K562 (cell line): Measurements from ENCODE around the gene PREX1.

ENCODE experiments used
- ATF7 ChIP-seq: fragments of 450-650 bp; IDR thresholded peaks from 2 replicates; pipeline ENCODE4 v1.7.1; 2014; ENCODE audit warnings: mild to moderate bottlenecking, moderate library complexity
- CTCF ChIP-seq, 3 experiments: IDR thresholded peaks in 2 of 3; conservative IDR thresholded peaks in 1 of 3; 2 replicates each; pipeline ENCODE4 v1.5.1; 2011 to 2012; ENCODE audit warnings: low read length in 3 of 3, mild to moderate bottlenecking in 3 of 3, control low read depth in 2 of 3, improper control_type of control experiment in 1 of 3, inconsistent platforms in 1 of 3, low read depth in 1 of 3, mixed read lengths in 1 of 3, moderate library complexity in 1 of 3; ENCODE audit not compliant: insufficient read depth in 2 of 3
- HMG20A ChIP-seq: fragments of 450-650 bp; formaldehyde crosslinking; conservative IDR thresholded peaks from 2 replicates; pipeline ENCODE4 v1.4.0; 2020; ENCODE audit warnings: mild to moderate bottlenecking, mixed read lengths
- TCFL5 ChIP-seq: fragments of 250-450 bp; sonication (Bioruptor Pico); conservative IDR thresholded peaks from 2 replicates; pipeline ENCODE4 v1.6.1; 2021; ENCODE audit warnings: mild to moderate bottlenecking, moderate library complexity, matching md5 sums
- THAP7 ChIP-seq: fragments of 250-450 bp; sonication (Bioruptor Pico); IDR thresholded peaks from 2 replicates; pipeline ENCODE4 v1.5.0; 2021
- ZNF584 ChIP-seq: fragments of 200-800 bp; sonication (Bioruptor generic); IDR thresholded peaks from 2 replicates; pipeline ENCODE4 v1.6.1; 2016; ENCODE audit warnings: low read depth, mild to moderate bottlenecking, missing genetic modification characterization, missing compliant biosample characterization
- ZNF589 ChIP-seq: fragments of 200-800 bp; sonication (Bioruptor generic); IDR thresholded peaks from 2 replicates; pipeline ENCODE4 v1.6.1; 2016; ENCODE audit warnings: low read depth, missing genetic modification characterization, missing compliant biosample characterization
- ZNF707 ChIP-seq: fragments of 250-450 bp; sonication (Bioruptor Pico); conservative IDR thresholded peaks from 2 replicates; pipeline ENCODE4 v1.8.0; 2022; ENCODE audit warnings: inconsistent platforms, mild to moderate bottlenecking, moderate library complexity
- TF ChIP-seq, protein P1 (sequence below): sonication (generic); formaldehyde crosslinking; IDR thresholded peaks from 2 replicates; pipeline ENCODE4 v1.8.0; 2022; ENCODE audit warnings: mild to moderate bottlenecking, missing genetic modification reagents

DNA sequence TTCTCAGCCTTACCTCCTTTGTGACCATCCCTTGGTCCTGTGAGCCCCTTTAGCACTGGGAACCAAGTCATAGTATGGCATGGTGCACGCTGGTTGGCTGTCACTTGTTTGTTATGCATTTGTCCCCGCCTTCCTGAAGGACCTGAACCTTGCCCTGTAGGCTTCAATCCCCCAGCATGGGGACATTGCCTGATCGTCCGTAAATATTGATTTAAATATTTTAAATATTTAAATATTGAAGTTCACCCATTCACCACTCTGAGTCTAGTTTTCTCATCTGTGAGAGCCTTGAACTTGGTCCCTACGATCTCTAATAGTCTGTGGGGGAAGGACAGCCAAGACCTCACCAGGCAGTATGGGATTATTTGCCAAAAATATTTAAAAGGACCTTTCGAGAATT lies 23.8 kb upstream of the PREX1 start:
- TF ChIP-seq ZNF589 (CRISPR knock-in tag) (no peak), ATF7 (no peak), ZNF584 (CRISPR knock-in tag) (no peak), THAP7 (no peak), ZNF707 (CRISPR knock-in tag) (no peak), TCFL5 (CRISPR knock-in tag) (no peak), CTCF (IDR thresholded peaks at IDR 0.05 in 2 of 3, conservative IDR thresholded peaks at IDR 0.05 in 1 of 3; ENCODE audit: insufficient read depth in 2 of 3, low read depth in 1 of 3, low read length in 3 of 3) (no peak), HMG20A (CRISPR knock-in tag) (no peak)
- TF ChIP-seq, protein P1, sequence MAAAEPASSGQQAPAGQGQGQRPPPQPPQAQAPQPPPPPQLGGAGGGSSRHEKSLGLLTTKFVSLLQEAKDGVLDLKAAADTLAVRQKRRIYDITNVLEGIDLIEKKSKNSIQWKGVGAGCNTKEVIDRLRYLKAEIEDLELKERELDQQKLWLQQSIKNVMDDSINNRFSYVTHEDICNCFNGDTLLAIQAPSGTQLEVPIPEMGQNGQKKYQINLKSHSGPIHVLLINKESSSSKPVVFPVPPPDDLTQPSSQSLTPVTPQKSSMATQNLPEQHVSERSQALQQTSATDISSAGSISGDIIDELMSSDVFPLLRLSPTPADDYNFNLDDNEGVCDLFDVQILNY, result no peak
